KMS-11 (cell line): ENCODE results near the gene ZKSCAN3.
"Not testable (repeated sequence)": the region's sequence is repeated elsewhere in the genome, so short reads cannot be mapped to it uniquely, and the experiment has no call there.

ENCODE experiments used
- H2AFZ ChIP-seq: fragments of 200-600 bp; sonication (generic); 2 replicates; pipeline ENCODE4 v1.6.1; 2016; ENCODE audit warnings: antibody characterized with exemption, mixed run types, low read depth
- H3K27ac ChIP-seq: fragments of 200-600 bp; sonication (generic); 2 replicates; pipeline ENCODE4 v1.6.1; 2016; ENCODE audit warnings: mild to moderate bottlenecking, mixed run types
- H3K27me3 ChIP-seq: fragments of 200-600 bp; sonication (generic); 2 replicates; pipeline ENCODE4 v1.6.1; 2017; ENCODE audit warnings: mild to moderate bottlenecking, low read depth, mixed run types, moderate library complexity; ENCODE audit not compliant: insufficient read depth
- H3K36me3 ChIP-seq: fragments of 200-600 bp; sonication (generic); 2 replicates; pipeline ENCODE4 v1.6.1; 2017; ENCODE audit warnings: mild to moderate bottlenecking, mixed run types; ENCODE audit not compliant: insufficient read depth
- H3K4me1 ChIP-seq: fragments of 200-600 bp; sonication (generic); 2 replicates; pipeline ENCODE4 v1.6.1; 2016; ENCODE audit warnings: mild to moderate bottlenecking, low read depth, mixed run types; ENCODE audit not compliant: poor library complexity, severe bottlenecking
- H3K4me2 ChIP-seq: fragments of 200-600 bp; sonication (generic); 2 replicates; pipeline ENCODE4 v1.7.0; 2016; ENCODE audit warnings: mild to moderate bottlenecking, mixed run types
- H3K4me3 ChIP-seq: fragments of 200-600 bp; sonication (generic); IDR thresholded peaks from 2 replicates; pipeline ENCODE4 v1.6.1; 2017; ENCODE audit warnings: low read depth, low read length, mixed read lengths; ENCODE audit not compliant: insufficient read depth
- H3K79me2 ChIP-seq: fragments of 200-600 bp; sonication (generic); 2 replicates; pipeline ENCODE4 v1.6.1; 2016; ENCODE audit warnings: low read depth, mixed run types; ENCODE audit not compliant: insufficient read depth
- H3K9ac ChIP-seq: fragments of 200-600 bp; sonication (generic); 2 replicates; pipeline ENCODE4 v1.6.1; 2016; ENCODE audit warnings: mild to moderate bottlenecking, mixed run types
- H4K20me1 ChIP-seq: fragments of 200-600 bp; sonication (generic); 2 replicates; pipeline ENCODE4 v1.6.1; 2016; ENCODE audit warnings: mild to moderate bottlenecking, mixed run types; ENCODE audit not compliant: insufficient read depth
- TF ChIP-seq, protein P1 (sequence below): fragments of 200-600 bp; sonication (generic); conservative IDR thresholded peaks from 2 replicates; pipeline ENCODE4 v1.6.1; 2017; ENCODE audit warnings: low read depth, mild to moderate bottlenecking, antibody characterized with exemption, low read length, moderate library complexity, mixed read lengths

ZKSCAN3 gene

DNA sequence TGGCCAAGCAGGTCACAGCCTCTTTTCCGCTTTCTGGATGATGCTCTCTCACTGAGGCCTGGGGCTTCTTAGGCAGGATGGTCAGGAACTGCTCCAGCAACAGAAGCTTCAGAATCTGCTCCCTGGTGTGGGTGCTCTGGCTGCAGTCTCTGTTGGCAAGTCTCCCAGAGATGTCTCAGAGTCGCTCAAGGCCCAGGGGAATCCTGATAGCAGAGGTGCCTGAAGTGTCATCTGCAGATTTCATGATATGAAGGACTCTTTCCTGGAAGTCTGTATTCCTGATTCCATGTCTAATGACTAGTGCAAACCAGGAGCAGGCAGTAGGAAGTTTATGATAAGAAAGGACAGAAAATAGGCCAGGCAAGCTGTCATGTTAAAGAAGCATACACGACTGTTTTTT, 34.1 kb upstream of the ZKSCAN3 start:
- Histone ChIP-seq H3K27me3 (no peaks in the 10 kb centered on the region), H2AFZ (no peak overlapping the region), H3K4me2 (no peak overlapping the region), H3K36me3 (no peaks in the 10 kb centered on the region), H3K79me2 (no peaks in the 10 kb centered on the region), H4K20me1 (no peaks in the 10 kb centered on the region), H3K4me1 (no peaks in the 10 kb centered on the region), H3K4me3 (no peak overlapping the region), H3K9ac (no peak overlapping the region), H3K27ac (no peak overlapping the region)
- TF ChIP-seq, protein P1, sequence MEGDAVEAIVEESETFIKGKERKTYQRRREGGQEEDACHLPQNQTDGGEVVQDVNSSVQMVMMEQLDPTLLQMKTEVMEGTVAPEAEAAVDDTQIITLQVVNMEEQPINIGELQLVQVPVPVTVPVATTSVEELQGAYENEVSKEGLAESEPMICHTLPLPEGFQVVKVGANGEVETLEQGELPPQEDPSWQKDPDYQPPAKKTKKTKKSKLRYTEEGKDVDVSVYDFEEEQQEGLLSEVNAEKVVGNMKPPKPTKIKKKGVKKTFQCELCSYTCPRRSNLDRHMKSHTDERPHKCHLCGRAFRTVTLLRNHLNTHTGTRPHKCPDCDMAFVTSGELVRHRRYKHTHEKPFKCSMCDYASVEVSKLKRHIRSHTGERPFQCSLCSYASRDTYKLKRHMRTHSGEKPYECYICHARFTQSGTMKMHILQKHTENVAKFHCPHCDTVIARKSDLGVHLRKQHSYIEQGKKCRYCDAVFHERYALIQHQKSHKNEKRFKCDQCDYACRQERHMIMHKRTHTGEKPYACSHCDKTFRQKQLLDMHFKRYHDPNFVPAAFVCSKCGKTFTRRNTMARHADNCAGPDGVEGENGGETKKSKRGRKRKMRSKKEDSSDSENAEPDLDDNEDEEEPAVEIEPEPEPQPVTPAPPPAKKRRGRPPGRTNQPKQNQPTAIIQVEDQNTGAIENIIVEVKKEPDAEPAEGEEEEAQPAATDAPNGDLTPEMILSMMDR, result no peak

DNA sequence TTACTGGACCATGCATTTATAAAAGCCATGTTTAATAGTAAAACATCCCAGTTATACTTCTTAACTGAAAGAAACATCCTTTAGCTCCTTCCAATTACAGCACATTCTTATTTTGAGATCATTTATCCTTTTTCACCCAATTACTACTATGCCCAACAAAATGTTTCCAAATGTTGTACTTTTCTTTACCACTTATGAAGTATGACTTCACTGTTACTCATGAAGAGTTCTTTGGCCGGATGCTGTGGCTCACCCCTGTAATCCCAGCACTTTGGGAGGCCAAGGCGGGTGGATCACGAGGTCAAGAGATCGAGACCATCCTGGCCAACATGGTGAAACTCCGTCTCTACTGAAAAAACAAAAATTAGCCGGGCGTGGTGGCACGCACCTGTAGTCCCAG, 31.9 kb upstream of the ZKSCAN3 start:
- H3K27ac ChIP-seq, H3K4me3 ChIP-seq, H3K36me3 ChIP-seq, H4K20me1 ChIP-seq, H3K4me1 ChIP-seq, H3K4me2 ChIP-seq, H3K27me3 ChIP-seq, H2AFZ ChIP-seq, H3K9ac ChIP-seq, H3K79me2 ChIP-seq: not testable (repeated sequence)

DNA sequence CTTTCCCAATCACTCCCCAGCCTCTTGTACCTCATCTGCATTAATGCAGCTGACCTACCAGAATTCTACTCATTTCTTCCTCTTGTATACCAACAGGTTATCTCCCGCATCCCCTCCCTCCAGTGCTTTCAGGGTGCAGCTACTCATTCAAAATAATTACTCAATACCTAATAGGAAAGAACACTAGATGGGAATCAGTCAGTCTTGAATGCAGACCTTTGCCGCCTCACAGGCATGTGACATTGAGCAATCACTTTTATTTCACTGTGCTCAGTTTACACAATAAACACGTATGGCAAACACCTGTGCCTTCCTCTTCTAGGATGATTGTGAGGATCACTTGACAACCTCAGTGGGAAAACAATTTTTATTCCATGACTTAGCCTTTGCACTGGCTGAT, 27.1 kb upstream of the ZKSCAN3 start:
- H2AFZ ChIP-seq, result no peak overlapping the region
- no peak overlapping the region for H3K27ac ChIP-seq
- H4K20me1 ChIP-seq, result no peaks in the 10 kb centered on the region
- no peaks in the 10 kb centered on the region for H3K79me2 ChIP-seq
- H3K27me3 ChIP-seq, result no peaks in the 10 kb centered on the region
- H3K4me3 ChIP-seq, result no peak overlapping the region
- H3K9ac ChIP-seq, result no peak overlapping the region
- no peak overlapping the region for H3K4me2 ChIP-seq
- no peaks in the 10 kb centered on the region for H3K4me1 ChIP-seq
- TF ChIP-seq, protein P1, result no peak
- H3K36me3 ChIP-seq, result no peaks in the 10 kb centered on the region

DNA sequence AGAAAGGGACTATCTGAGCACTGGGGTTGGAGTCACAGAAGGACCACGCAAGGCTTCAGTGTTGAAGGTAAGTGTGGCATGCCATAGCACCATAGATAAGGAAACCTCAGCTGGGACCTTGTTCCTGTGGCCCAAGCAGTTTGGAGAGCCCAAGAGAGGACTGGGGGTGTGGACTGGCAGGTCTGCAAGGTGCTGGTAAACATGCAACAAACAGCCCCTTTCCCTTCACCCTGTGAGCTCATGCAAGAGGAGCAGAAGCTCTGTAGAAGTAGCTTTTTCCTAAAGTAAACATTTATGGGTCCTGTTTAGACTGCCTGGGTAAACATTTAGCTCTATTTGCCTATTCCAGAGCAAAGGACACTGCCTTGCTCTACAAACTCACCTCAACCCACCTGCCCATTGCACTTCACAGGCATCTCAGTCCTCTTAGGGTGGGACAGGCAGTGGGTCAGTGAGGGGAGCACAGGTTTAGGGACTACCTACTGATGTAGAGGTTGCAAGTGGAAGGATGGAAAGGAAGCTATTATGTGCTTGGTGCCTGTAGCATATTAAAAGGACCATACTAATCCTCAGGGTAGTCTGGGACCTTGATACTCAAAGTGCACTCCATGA, 25.8 kb upstream of the ZKSCAN3 start:
- Histone ChIP-seq H3K79me2 (no peaks in the 10 kb centered on the region), H4K20me1 (no peaks in the 10 kb centered on the region), H3K4me1 (no peaks in the 10 kb centered on the region), H3K27me3 (no peaks in the 10 kb centered on the region), H3K27ac (no peak overlapping the region), H2AFZ (no peak overlapping the region), H3K9ac (no peak overlapping the region), H3K4me3 (no peak overlapping the region), H3K36me3 (no peaks in the 10 kb centered on the region), H3K4me2 (no peak overlapping the region)
- TF ChIP-seq, protein P1, result no peak

DNA sequence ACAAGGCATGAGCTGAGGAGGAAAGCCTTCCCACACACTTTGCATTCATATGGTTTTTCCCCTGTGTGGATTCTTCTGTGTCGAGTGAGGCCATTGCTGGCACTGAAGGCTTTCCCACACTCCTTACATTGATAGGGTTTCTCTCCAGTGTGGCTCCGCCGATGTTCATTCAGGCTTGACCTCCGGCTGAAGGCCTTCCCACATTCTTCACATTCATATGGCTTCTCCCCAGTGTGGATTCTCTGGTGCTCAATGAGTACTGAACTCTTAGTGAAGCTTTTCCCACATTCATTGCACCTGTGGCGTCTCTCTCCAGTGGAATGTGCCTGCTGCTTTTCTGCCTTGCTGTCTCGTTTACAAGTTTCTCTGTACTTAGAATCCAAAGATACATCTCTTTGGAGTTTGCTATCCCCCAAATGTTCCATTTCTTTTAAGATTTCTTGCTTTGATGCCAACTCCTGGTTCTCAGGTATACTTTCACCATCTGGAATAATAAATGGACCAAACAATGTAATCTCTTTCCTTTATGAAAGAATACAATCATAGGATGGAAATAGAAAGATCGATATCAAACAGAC, 23.3 kb upstream of the ZKSCAN3 start:
- Histone ChIP-seq H3K27ac (no peak overlapping the region), H3K79me2 (no peaks in the 10 kb centered on the region), H3K4me1 (no peaks in the 10 kb centered on the region), H2AFZ (no peak overlapping the region), H3K4me2 (no peak overlapping the region), H3K4me3 (no peak overlapping the region), H3K36me3 (no peaks in the 10 kb centered on the region), H3K27me3 (no peaks in the 10 kb centered on the region), H4K20me1 (no peaks in the 10 kb centered on the region), H3K9ac (no peak overlapping the region)
- TF ChIP-seq, protein P1, result no peak
